IPS DF 4.7 (cell line): ENCODE measurements around the gene NANS.
"Not testable (repeated sequence)": the region's sequence is repeated elsewhere in the genome, so short reads cannot be mapped to it uniquely, and the experiment has no call there.

ENCODE experiments used
- DNase-seq: peaks from one replicate; pipeline ENCODE4 v3.0.0-alpha.2; 2013; ENCODE audit warnings: low spot score; ENCODE audit errors: extremely low read depth

The NANS gene

DNA sequence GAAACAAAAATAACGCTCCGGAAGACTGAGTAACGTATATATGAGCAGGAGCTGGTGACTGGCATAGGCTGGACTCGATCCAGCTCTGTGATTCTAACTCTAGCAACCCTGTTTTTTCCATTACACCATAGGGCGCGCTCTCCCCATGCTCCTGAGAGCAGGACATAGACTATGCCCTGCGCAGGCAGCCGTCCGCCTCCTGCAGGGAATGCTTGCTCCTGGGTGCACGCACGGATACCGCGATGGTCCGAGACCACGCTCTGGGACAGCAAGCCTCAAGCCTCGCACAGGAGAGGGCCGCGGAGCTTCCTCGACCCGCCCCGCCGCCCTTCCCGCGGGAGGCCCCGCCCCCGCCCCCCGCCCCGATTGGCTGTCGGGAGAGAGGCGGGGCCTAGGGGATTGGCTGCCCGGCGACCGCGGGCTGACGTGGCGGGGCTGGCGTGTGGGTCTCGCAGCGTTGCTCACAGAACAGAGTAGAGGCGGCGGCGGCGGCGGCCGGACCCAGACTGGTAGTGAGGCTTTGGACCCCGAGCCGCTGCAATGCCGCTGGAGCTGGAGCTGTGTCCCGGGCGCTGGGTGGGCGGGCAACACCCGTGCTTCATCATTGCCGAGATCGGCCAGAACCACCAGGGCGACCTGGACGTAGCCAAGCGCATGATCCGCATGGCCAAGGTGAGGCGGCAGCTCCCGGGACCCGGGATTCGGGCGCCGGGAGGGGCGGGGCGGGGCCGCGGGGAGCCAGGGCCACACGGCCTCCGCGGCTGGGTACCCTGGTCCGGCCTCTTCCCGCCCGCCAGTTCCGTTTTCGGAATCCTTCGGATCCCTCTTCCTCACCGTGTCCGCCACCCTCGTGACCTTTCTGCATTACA, at the start of gene NANS:
Gene NANS (plus strand): TSS at position 464 of the 869 bp plus-strand sequence. CDS start 77 bp downstream, at position 541.
- DNase-seq, result peak; percentile 58

DNA sequence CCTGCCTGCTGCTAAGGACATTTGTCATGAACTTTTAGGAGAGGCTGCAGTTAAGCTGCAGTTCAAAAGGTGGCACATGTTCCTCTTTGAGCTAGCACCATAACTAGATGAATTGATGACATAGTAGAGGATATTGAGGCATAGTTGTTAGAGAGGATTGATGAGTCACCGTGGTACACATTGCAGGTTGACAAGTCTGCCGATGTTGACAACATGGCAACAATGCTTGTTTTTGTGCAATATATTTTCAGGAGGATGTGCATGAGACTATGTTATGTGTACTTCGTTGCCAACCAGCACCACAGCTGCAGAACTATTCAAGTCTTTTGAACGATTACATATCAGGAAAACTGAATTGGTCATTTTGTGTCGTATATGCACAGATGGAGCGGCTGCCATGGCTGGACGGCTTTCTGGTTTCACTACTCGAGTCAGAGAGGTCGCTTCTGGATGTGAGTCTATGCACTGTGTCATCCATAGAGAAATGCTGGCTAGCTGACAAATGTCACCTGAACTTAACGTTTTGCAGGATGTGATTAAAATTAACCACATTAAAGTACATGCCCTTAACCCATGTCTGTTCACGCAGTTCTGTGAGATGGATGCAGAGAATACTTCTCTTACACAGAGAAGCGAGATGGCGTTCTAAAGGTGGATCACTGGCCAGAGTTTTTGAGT, 49.1 kb upstream of the NANS start:
- no peak for DNase-seq

DNA sequence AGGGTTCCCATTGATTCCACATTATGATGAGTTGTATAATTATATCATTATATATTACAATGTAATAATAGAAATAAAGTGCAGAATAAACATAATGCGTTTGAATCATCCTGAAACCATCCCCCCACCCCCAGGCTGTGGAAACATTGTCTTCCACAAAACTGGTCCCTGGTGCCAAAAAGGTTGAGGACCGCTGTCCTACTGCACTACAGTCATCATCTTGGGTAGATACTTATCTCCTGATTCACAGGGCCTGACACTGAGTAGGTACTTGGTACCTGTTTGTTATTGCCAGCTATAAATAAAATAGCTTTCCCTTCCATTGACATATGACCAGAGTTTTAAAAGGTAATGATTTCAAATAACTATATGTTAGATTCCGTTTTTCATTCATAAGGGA, 47.8 kb upstream of the NANS start:
- DNase-seq, result no peak

- DNase-seq, result no peak
Observed at GRCh38 chr9:98009437-98009836, 47.1 kb upstream of the NANS start.

DNA sequence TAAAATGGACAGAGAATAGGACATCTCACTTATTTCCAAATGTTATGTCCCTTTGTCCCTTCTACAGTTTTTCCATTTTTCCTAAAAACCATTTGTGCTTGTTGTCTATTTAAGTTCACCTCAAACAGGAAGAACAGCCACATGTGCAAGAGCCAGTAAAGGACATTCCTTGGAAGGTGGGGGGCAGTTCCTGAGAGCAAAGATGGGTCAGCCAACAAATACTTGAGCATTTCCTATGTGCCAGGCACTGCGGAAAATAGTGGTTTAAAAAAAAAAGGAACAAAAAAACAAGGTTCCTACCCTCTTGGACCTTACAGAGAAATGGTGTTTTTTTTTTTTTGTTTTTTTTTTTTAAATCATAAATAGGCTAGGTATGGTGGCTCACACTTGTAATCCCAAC, 46.6 kb upstream of the NANS start:
- no peak for DNase-seq

GRCh38 chr9:98010445-98010844, 46.1 kb upstream of the NANS start:
- no peak for DNase-seq

GRCh38 chr9:98011122-98011521, 45.4 kb upstream of the NANS start:
- DNase-seq, result no peak

- DNase-seq, result no peak
Observed at GRCh38 chr9:98016137-98016680, 40.3 kb upstream of the NANS start.

- DNase-seq, result no peak
Observed at GRCh38 chr9:98017306-98017705, 39.2 kb upstream of the NANS start.

GRCh38 chr9:98018347-98018746, 38.2 kb upstream of the NANS start:
- DNase-seq, result no peak

DNA sequence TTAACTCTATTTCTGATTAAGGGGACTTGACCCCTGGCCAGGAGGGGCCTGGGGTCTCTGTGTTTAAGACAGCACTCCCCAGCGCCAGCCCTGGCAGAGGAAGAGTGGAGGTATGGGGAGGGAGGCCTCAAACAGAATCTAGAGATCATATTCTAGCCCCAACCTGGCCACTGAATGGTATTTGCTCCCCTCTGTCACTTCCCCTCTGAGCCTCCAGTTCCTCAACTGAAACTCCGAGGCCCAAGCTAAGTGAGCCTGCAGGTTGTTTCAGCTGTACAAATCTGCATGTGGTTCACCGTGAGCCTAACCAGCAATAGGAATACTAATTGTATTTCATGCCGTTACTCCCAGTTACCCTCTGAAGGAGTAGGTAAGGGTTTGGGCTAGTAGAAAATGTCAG, 37.4 kb upstream of the NANS start:
- no peak for DNase-seq

- DNase-seq, result not testable (repeated sequence)
Observed at GRCh38 chr9:98019869-98020268, 36.7 kb upstream of the NANS start.

DNA sequence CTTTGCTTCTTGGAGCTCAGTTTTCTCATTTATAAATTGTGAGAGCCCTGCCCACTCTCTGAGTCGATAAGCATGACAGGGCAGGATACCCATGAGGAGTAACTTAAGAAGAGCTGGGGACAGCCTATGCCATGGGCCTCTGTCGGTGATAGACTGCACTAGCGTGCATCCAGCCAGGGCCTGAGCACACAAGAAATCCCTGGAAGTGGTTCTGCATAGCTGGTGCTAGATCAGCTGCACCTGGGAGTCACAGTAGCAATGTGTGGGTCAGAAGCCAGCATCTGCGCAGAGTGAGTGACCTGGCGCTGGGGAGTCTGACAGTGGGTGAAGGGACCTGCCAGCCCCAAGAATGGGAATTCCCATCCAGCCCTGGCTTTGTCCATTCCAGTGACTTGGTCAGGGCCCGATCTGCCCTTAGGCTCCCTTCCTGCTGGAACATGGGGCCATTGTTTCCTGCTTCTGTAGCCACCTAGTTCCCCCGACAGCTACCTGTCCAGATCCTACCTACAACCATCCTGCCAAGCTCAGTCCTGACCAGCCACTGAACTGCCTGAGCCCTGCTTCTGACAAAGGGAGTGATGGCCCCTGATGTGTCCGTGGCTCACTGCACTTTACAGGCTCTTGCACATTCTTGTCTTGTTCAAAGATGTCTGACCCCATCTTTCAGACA, 35.9 kb upstream of the NANS start:
- DNase-seq, result no peak

- no peak for DNase-seq
Observed at GRCh38 chr9:98021306-98022040, 35.1 kb upstream of the NANS start.

DNA sequence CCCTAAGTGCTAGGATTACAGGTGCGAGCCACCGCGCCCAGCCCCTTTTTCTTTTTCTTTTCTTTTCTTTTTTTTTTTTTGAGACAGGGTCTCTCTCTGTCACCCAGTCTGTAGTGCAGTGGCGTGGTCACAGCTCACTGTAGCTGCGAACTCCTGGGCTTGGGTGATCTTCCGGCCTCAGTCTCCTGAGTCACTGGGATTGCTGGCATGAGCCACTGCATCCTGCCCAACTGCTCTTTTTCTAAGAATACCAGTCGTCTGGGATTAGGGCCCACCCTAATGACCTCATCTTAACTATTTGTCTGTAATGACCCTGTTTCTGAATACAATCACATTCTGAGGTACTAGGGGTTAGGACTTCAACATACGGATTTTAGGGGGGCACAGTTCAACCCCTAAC, 34.1 kb upstream of the NANS start:
- no peak for DNase-seq

DNA sequence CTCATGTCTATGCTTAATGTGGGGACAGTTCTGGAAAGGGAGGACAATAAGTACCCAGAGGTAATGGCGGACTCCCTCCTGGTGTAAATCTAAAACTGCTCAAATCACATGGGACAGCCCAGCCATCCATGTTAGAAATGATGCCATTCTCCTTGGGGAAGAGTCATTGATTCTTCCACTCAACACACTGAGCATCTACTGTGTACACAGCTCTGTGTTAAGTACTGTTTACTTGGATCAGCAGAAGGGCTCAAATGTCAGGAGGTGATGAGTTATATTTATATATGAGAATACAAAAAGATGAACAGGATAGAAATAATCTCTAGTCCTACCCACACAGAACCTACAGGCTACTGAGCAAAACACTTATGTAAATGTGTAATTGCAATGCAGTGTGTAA, 31.8 kb upstream of the NANS start:
- no peak for DNase-seq

DNA sequence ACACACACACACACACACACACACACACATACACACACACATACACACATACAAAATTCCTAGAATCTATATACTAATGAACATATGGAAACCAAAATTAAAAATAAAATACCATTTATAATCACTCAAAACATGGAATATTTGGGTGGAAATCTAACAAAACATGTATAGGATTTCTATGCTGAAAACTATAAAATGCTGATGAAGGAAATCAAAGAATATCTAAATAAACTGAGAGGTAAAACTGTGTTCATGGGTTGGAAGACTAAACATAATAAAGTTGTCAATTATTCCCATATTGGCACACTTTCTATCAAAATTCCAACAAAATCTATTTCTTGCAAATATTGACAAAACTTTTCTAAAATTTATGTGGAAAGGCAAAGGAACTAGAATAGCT, 25.4 kb upstream of the NANS start:
- no peak for DNase-seq

- DNase-seq, result no peak
Observed at GRCh38 chr9:98031935-98032334, 24.6 kb upstream of the NANS start.

- no peak for DNase-seq
Observed at GRCh38 chr9:98034593-98035546, 21.7 kb upstream of the NANS start.

GRCh38 chr9:98037357-98037756, 19.2 kb upstream of the NANS start:
- no peak for DNase-seq
